TTC549 (cell line): ENCODE results near the gene STX16.

Source experiments
- FAIRE-seq: peaks from 2 replicates; lab custom pipeline; 2012; peaks lifted over from hg19 to GRCh38; lab: Jason Lieb, UNC

The STX16 gene

GRCh38 chr20:58619077-58619863 is 31.8 kb upstream of the STX16 start:
- no peak for FAIRE-seq

GRCh38 chr20:58619864-58620431 is 31.1 kb upstream of the STX16 start:
- FAIRE-seq: no peak

GRCh38 chr20:58621906-58622548 is 29.1 kb upstream of the STX16 start:
- no peak for FAIRE-seq

- no peak for FAIRE-seq
Observed at GRCh38 chr20:58622671-58623578, 28.2 kb upstream of the STX16 start.

- no peak for FAIRE-seq
Observed at GRCh38 chr20:58623579-58624473, 27.3 kb upstream of the STX16 start.

GRCh38 chr20:58624687-58625086 is 26.4 kb upstream of the STX16 start:
- FAIRE-seq: no peak

GRCh38 chr20:58625585-58625984 is 25.5 kb upstream of the STX16 start:
- no peak for FAIRE-seq

GRCh38 chr20:58626051-58626450 is 25.0 kb upstream of the STX16 start:
- no peak for FAIRE-seq

- no peak for FAIRE-seq
Observed at GRCh38 chr20:58627212-58628072, 23.6 kb upstream of the STX16 start.

GRCh38 chr20:58628491-58629214 is 22.4 kb upstream of the STX16 start:
- FAIRE-seq: no peak

- FAIRE-seq: no peak
Observed at GRCh38 chr20:58629215-58629580, 21.9 kb upstream of the STX16 start.

- no peak for FAIRE-seq
Observed at GRCh38 chr20:58630063-58630462, 21.0 kb upstream of the STX16 start.

- no peak for FAIRE-seq
Observed at GRCh38 chr20:58633161-58634053, 17.7 kb upstream of the STX16 start.

GRCh38 chr20:58634059-58634458 is 17.0 kb upstream of the STX16 start:
- FAIRE-seq: no peak

- no peak for FAIRE-seq
Observed at GRCh38 chr20:58634521-58635278, 16.4 kb upstream of the STX16 start.

- no peak for FAIRE-seq
Observed at GRCh38 chr20:58635279-58635665, 15.8 kb upstream of the STX16 start.

GRCh38 chr20:58636396-58636982 is 14.6 kb upstream of the STX16 start:
- FAIRE-seq: no peak

- no peak for FAIRE-seq
Observed at GRCh38 chr20:58636983-58637421, 14.1 kb upstream of the STX16 start.
